DOHH2 (cell line): ENCODE measurements around the gene KDM2A.

Experiments
- H3F3A ChIP-seq: fragments of 200-600 bp; sonication (generic), shearing (Covaris generic); 2 replicates; pipeline ENCODE4 v1.6.0; 2016; ENCODE audit warnings: antibody characterized with exemption, mild to moderate bottlenecking; ENCODE audit not compliant: control insufficient read depth, insufficient read depth
- H3K27ac ChIP-seq: fragments of 200-600 bp; sonication (generic); 2 replicates; pipeline ENCODE4 v1.5.1; 2014; ENCODE audit warnings: low read depth, mild to moderate bottlenecking, low read length, moderate library complexity
- H3K27me3 ChIP-seq: fragments of 200-600 bp; sonication (generic); 2 replicates; pipeline ENCODE4 v1.6.1; 2014; ENCODE audit warnings: mild to moderate bottlenecking, low read length, mixed read lengths; ENCODE audit not compliant: control insufficient read depth
- H3K36me3 ChIP-seq: fragments of 200-600 bp; sonication (generic); 2 replicates; pipeline ENCODE4 v1.6.1; 2014; ENCODE audit warnings: mild to moderate bottlenecking, low read length, moderate library complexity, mixed read lengths; ENCODE audit not compliant: control insufficient read depth
- H3K4me1 ChIP-seq: fragments of 200-600 bp; sonication (generic); 2 replicates; pipeline ENCODE4 v1.6.1; 2014; ENCODE audit warnings: mild to moderate bottlenecking, low read length, mixed read lengths; ENCODE audit not compliant: control insufficient read depth
- H3K4me2 ChIP-seq: fragments of 200-600 bp; sonication (generic); 2 replicates; pipeline ENCODE4 v1.6.0; 2014; ENCODE audit warnings: mild to moderate bottlenecking, low read length, moderate library complexity
- H3K4me3 ChIP-seq: fragments of 200-600 bp; sonication (generic); 2 replicates; pipeline ENCODE4 v1.5.1; 2014; ENCODE audit warnings: mild to moderate bottlenecking, low read length, mixed read lengths
- H3K79me2 ChIP-seq: fragments of 200-600 bp; sonication (generic); 2 replicates; pipeline ENCODE4 v1.6.1; 2014; ENCODE audit warnings: mild to moderate bottlenecking, low read length, mixed read lengths; ENCODE audit not compliant: control insufficient read depth
- H3K9me2 ChIP-seq: fragments of 200-600 bp; sonication (generic); replicated peaks from 2 replicates; pipeline ENCODE4 v1.6.1; 2014; ENCODE audit warnings: mild to moderate bottlenecking, low read length, mixed read lengths; ENCODE audit not compliant: control insufficient read depth
- H3K9me3 ChIP-seq: fragments of 200-600 bp; sonication (generic); 2 replicates; pipeline ENCODE4 v1.6.1; 2014; ENCODE audit warnings: antibody characterized with exemption, low read length, mixed read lengths; ENCODE audit not compliant: control insufficient read depth, insufficient read depth
- H4K20me1 ChIP-seq: fragments of 200-600 bp; sonication (generic); 2 replicates; pipeline ENCODE4 v1.6.0; 2014; ENCODE audit warnings: low read depth, mild to moderate bottlenecking, antibody characterized with exemption, low read length, moderate library complexity; ENCODE audit not compliant: control insufficient read depth, insufficient read depth
- EZH2phosphoT487 ChIP-seq: fragments of 200-600 bp; sonication (generic); IDR thresholded peaks from 2 replicates; pipeline ENCODE4 v1.6.1; 2017; ENCODE audit warnings: borderline replicate concordance, mild to moderate bottlenecking, antibody characterized with exemption, low read length, moderate library complexity, mixed read lengths
- TF ChIP-seq, protein P1 (sequence below): fragments of 200-600 bp; sonication (generic); IDR thresholded peaks from one replicate; pipeline ENCODE4 v1.5.1; 2014; ENCODE audit warnings: antibody characterized with exemption, mild to moderate bottlenecking, low read depth, low read length; ENCODE audit not compliant: poor library complexity, severe bottlenecking

KDM2A gene

DNA sequence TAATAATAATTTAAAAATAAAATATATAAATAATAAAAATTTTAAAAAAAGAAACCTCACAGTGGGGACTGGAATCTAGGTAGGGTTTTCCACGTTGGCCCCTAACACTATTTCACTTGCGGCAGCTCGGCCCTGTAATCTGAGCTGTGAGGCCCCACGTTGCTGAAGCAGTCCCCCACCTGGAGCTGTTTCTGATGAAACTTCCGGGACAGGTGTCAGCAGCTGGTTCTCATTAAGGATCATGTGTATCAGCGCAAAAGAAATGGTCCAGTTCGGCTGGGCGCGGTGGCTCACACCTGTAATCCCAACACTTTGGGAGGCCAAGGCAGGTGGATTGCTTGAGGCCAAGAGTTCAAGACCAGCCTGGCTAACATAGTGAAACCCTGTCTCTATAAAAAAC lies 45.2 kb upstream of the KDM2A start:
- no peak overlapping the region for H3K27ac ChIP-seq
- no peaks in the 10 kb centered on the region for H3K9me2 ChIP-seq
- TF ChIP-seq, protein P1, sequence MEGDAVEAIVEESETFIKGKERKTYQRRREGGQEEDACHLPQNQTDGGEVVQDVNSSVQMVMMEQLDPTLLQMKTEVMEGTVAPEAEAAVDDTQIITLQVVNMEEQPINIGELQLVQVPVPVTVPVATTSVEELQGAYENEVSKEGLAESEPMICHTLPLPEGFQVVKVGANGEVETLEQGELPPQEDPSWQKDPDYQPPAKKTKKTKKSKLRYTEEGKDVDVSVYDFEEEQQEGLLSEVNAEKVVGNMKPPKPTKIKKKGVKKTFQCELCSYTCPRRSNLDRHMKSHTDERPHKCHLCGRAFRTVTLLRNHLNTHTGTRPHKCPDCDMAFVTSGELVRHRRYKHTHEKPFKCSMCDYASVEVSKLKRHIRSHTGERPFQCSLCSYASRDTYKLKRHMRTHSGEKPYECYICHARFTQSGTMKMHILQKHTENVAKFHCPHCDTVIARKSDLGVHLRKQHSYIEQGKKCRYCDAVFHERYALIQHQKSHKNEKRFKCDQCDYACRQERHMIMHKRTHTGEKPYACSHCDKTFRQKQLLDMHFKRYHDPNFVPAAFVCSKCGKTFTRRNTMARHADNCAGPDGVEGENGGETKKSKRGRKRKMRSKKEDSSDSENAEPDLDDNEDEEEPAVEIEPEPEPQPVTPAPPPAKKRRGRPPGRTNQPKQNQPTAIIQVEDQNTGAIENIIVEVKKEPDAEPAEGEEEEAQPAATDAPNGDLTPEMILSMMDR = no peak
- TF ChIP-seq EZH2phosphoT487 = no peak
- H3K36me3 ChIP-seq = no peaks in the 10 kb centered on the region
- peak overlapping the region; percentile 4 for H3K4me2 ChIP-seq
- H3K9me3 ChIP-seq = no peaks in the 10 kb centered on the region
- H3K27me3 ChIP-seq = no peaks in the 10 kb centered on the region; the same call in 1 of the 2 replicates
- no peaks in the 10 kb centered on the region for H3K79me2 ChIP-seq
- no peaks in the 10 kb centered on the region for H3F3A ChIP-seq
- H3K4me3 ChIP-seq = no peak overlapping the region; the same call in 1 of the 2 replicates
- no peaks in the 10 kb centered on the region for H4K20me1 ChIP-seq
- H3K4me1 ChIP-seq = peaks cover 20% of the 10 kb centered on the region

DNA sequence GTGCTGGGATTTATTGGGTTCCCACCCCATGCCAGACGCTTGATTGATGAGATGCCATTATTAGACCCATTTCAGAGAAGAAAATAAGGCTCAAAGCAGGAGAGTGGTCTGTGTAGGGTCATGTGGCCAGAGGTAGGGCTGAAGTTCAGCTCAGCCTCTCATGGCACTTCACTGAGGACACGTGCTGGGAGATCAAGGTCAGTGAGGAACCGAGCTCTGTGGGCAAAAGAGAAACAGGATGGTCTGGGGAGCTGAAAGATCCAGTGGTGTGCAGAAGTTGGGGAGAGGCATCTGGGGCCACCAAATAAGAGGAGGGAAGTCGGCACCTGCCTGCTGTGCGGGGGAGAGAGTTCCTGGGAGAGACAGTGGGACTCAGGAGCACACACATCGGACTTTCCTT lies 42.9 kb upstream of the KDM2A start:
- Histone ChIP-seq H3K4me1 (peaks cover 20% of the 10 kb centered on the region), H3K36me3 (no peaks in the 10 kb centered on the region), H3K27ac (no peak overlapping the region)

DNA sequence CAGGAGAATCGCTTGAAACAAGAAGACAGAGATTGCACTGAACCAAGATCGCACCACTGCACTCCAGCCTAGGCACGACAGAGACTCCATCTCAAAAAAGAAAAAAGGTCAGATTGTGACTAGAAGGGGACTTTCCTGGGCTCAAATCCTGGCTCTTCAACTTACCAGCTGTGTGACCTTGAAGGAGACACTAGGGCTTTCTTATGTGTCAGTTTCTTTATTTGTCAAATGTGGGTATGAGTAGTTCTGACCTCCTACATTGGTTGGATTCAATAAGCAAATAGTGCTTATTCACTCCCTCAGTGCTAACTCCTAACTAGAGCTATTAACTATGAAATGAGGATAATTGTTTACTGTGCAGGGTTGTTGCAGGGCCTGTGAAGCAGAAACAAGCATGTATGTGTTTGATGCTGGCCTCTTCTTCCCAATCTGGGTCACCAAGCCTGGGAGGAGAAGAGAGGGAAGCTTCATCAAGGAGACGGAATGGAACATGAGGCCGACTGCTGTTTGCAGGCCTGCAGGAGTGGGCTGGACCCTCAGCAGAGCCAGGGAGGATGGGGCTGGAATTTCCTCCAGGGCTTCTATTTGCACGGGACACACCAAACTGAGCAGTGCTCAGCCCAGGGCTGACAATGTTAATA lies 39.9 kb upstream of the KDM2A start:
- no peaks in the 10 kb centered on the region for H4K20me1 ChIP-seq
- TF ChIP-seq, protein P1 = no peak
- no peak for TF ChIP-seq EZH2phosphoT487
- no peak overlapping the region for H3K4me2 ChIP-seq
- H3K9me2 ChIP-seq = no peaks in the 10 kb centered on the region
- no peaks in the 10 kb centered on the region for H3K36me3 ChIP-seq
- no peaks in the 10 kb centered on the region for H3K9me3 ChIP-seq
- H3K27ac ChIP-seq = no peak overlapping the region
- H3K4me1 ChIP-seq = peaks cover 18% of the 10 kb centered on the region
- H3K79me2 ChIP-seq = no peaks in the 10 kb centered on the region
- H3F3A ChIP-seq = no peaks in the 10 kb centered on the region
- no peak overlapping the region for H3K4me3 ChIP-seq
- peaks cover 5% of the 10 kb centered on the region for H3K27me3 ChIP-seq

More for the DNA sequence above, 42.9 kb upstream of the KDM2A start:
- Histone ChIP-seq H3K4me3 (no peak overlapping the region), H3K79me2 (no peaks in the 10 kb centered on the region), H3K9me2 (no peaks in the 10 kb centered on the region), H3K4me2 (no peak overlapping the region), H3F3A (no peaks in the 10 kb centered on the region), H3K9me3 (no peaks in the 10 kb centered on the region), H3K27me3 (no peaks in the 10 kb centered on the region; the same call in 1 of the 2 replicates), H4K20me1 (no peaks in the 10 kb centered on the region)
- TF ChIP-seq EZH2phosphoT487 = no peak
- TF ChIP-seq, protein P1 = no peak
